GM12874 (cell line): ENCODE results near the gene CCDC73.
A peak's percentile ranks its signal among the peaks of the same experiment; 100 is the strongest.

Experiments used
- CTCF ChIP-seq: IDR thresholded peaks from 2 replicates; pipeline ENCODE4 v1.5.1; 2011; ENCODE audit warnings: low read depth, mild to moderate bottlenecking, control low read depth, low read length, moderate library complexity; ENCODE audit not compliant: insufficient read depth

CCDC73 gene

GRCh38 chr11:32597921-32598320 is 196.5 kb downstream of the CCDC73 start:
- TF ChIP-seq CTCF = no peak

GRCh38 chr11:32594272-32594671 is 200.2 kb downstream of the CCDC73 start:
- TF ChIP-seq CTCF = no peak

DNA sequence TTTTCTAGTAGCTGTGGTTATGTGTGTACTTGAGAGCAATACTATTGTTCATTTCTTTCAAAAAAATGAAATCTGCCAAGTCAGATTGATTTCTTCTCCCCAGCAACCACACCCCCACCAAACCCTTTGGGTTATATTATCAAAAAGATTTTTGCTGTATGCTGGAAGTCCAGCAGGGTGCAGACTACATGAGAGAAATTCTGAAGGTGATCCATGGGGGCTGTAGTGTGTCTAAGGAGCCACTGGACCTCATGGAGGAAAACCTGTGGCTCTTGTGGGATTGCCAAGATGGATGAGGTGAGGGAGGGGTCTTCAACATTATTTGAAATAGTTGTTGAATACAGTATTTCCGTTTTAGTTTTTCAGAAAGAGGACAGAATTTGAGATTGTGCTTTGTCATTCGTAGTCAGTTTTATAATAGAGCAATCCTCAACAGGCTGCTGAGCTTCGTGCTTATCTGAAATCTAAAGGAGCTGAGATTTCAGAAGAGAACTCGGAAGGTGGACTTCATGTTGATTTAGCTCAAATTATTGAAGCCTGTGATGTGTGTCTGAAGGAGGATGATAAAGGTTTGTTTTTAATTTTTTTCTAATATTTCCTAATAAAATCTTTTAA is 207.8 kb downstream of the CCDC73 start:
- TF ChIP-seq CTCF = peak; percentile 17; the same call in 1 of the 2 replicates

GRCh38 chr11:32584921-32585320 is 209.5 kb downstream of the CCDC73 start:
- TF ChIP-seq CTCF = no peak

- TF ChIP-seq CTCF = no peak
These were observed 210.8 kb downstream of the CCDC73 start, which contains the start of gene EIF3M for GRCh38 chr11:32583459-32584271. EIF3M (plus strand) TSS chr11:32583831; CDS start chr11:32583888, 57 bp downstream.

DNA sequence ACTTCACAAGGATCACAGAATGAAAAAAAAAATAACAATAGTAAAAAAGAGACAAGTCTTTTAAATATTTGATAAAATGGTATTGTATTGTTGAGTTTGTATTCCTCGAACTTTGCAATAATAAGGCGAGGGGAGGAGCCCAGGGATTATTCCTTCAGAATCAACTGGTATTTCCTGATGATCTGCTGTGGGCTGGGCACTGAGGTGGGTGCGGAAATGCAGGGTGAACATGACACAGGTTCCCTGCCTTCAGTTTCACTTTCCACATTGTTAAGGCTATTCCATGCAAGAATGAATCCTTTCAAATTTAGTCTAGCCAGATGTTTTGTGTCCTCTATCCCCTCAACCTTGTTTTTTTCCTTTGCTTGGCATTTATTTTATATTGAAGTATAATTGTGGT is 212.9 kb downstream of the CCDC73 start:
- no peak for TF ChIP-seq CTCF

GRCh38 chr11:32580967-32581366 is 213.5 kb downstream of the CCDC73 start:
- no peak for TF ChIP-seq CTCF
